22Rv1 (cell line): ENCODE data around the gene MLLT10.

Experiments used
- H3K27ac ChIP-seq: fragments of 450-650 bp; 2 replicates; pipeline ENCODE4 v1.5.1; 2017
- CTCF ChIP-seq: fragments of 450-650 bp; IDR thresholded peaks from 2 replicates; pipeline ENCODE4 v1.5.1; 2017; ENCODE audit warnings: mild to moderate bottlenecking
- ZFX ChIP-seq: fragments of 450-650 bp; IDR thresholded peaks from 2 replicates; pipeline ENCODE4 v1.6.1; 2017; ENCODE audit warnings: antibody characterized with exemption, borderline replicate concordance

The MLLT10 gene

DNA sequence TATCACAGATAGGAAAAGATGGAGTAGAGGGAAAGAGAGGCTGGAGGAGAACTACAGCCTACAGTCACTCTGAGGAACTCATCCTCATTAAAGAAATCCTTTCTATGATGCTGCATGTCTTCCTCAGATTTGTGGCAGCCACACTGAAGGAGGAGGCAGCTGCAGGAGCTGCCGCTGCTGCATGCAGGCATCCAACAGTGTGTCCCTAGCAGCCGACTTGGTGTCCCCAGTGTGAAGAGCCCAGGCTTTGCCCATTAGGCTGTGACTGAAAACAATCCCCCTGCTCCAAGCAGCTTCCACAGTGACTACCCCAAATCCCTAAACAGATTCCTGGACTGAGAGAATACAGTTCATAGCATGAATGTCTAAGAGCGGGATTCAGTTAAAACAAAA is 31.7 kb upstream of the MLLT10 start:
- no peak overlapping the region for H3K27ac ChIP-seq
- no peak for TF ChIP-seq ZFX
- TF ChIP-seq CTCF, result no peak

DNA sequence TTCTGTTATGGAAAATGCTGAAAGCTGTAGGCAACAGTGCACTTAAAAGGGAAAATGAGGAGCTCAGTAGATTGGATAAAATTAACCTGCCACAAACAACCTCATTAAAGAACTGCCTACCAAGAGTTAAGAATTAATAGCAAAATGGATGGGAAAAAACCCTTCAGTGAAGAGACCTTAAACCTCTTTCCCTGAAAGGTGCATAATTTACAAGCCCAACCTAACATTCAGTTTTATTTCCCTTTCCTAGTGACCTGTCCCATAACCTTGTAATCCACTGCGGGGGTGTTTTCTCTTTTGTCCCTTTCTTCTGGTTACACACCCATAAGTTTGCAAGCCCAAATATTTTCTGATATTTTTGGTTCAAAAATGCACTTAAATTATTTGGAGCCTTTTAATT is 30.5 kb upstream of the MLLT10 start:
- TF ChIP-seq CTCF, result no peak
- TF ChIP-seq ZFX, result no peak
- no peak overlapping the region for H3K27ac ChIP-seq

DNA sequence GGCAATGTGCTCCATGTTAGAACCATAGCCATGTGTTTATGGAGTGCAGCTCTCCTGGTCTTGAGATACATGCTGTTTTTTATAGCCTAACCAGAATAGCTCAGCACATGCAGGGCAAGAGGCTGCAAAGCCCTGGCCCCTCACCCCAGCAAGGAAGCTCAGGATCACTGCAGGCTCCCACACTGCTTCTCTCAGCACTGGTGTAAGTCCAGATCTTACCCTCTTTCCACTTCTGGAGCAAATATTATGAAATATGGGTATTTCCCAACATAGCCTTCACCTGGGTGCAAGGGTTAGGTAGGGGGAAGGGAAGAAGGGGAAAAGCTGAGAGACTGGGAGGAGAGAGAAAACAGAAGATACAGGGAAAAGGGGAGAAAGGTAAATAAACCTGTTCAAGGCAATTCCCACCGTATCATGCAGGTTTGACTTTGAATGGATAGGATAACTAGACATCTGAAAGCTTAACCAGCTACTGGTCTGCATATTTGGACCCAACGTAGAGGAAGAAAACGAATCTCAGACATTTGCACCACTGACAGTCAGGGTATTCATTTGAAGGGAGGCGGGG is 28.2 kb upstream of the MLLT10 start:
- H3K27ac ChIP-seq, result no peak overlapping the region
- no peak for TF ChIP-seq ZFX
- no peak for TF ChIP-seq CTCF

DNA sequence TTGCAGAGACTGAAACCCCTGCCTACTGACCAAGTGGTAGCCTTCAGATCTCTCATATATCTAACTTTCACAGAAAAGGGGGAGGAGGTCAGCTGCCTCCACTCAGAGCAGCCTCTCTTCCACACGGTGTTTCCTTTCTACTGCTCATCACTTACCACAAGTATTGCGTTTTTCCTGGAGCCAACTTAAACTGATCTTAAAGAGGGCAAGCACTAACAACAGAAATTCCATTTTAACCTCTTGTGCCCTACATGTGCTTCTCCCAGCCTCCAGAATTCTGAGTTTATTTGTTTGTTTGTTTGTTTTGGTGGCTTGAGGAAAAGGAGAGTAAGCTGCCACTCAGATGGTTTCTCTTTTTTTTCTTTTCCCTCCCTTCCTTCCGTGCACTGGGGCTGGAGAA is 27.7 kb upstream of the MLLT10 start:
- H3K27ac ChIP-seq, result no peak overlapping the region
- no peak for TF ChIP-seq ZFX

DNA sequence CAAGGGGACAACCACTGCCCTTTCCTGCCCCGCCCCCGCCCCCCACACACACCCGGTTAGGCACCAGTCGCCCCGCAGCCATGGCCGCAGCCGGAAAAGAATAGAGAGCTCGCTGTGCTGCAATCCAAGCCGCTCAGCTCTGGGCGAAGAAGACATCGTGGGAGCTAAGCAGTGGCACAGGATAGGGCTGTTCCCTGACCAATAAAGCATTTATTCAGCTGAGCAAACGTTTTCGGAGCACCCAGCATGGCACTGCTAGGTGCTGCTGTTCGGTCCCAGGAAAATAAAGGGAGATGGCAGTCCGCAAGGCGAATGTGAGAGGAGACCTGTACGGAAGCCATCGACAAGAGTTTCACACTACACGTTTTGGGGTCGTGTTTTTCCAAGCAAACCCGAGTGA is 26.9 kb upstream of the MLLT10 start:
- no peak overlapping the region for H3K27ac ChIP-seq
- TF ChIP-seq CTCF, result no peak
- TF ChIP-seq ZFX, result no peak

DNA sequence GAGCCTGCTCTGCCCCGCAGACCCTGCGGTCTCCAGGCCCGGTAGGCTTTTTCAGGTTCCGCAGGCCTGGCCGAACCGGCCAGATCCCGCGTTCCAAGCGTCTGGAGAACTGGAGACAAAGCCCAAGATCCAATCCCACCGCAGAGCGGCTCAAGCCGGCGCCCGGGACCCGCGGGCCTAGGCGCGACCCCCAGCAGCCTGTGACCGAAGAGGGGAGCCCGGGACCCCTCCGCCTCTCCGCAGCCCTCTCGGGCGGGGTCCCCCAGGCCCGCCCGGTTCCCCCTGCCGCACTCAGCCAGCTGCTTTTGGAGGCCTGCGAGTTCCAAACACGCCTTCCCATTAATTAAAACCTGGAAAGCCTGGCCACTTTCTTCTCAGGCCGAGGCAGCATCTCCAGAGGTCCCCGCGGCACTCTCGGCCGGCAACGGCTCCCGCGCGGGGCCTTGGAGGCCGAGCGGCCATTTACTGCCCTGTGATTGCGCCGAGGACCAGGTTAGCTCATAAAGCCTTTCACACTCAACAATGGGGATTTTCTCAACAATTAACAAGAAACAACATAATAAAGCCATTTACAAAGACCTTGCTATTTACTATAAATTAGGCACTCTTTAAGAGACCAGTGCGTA is 25.2 kb upstream of the MLLT10 start:
- H3K27ac ChIP-seq, result no peak overlapping the region

DNA sequence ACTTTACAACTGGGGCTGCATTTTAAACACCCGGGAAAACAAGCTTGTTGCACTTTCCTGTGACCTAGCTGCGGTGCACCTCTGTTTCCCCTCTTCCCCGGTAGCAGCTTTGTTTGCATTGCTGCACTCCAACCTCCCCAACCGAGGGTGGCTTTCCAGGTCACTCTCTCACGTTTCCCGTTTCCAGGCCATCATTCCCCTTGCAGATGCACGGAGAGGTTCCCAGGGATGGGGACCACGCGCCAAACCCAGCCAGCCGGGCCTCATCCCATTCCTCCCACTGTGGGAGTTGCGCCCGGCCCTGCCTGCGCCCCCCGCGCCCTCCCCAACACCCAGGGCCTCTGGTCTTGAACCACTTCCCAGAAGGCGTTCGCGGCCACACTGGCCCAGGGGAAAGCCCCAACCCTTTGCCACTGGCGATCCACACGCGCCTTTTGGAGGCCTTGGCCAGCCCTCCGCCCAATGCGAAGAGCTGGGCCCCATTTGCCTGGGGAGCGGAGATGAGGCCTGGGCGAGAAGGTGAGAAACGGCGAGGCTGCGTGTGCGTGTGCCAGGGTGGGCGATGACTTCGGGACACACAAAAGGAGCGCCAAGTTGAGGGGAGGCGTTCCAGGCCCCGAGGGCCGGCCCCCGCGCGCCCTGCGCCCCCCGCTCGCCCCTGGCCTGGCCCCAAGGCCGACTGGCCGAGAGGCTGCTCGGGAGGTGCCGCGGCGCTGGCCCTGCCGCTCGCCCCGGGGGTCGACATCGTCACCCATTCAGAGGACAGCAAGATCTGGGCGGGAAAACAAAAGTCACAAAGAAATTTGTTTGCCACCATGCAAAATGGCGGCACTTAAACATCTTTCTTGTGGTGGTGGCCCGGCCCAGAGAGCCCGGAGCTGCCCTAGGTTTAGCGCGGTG is 24.4 kb upstream of the MLLT10 start:
- TF ChIP-seq CTCF (no peak), ZFX (no peak)
- no peak overlapping the region for H3K27ac ChIP-seq

More for the DNA sequence above, 25.2 kb upstream of the MLLT10 start:
- TF ChIP-seq CTCF, result no peak
- no peak for TF ChIP-seq ZFX
